ENCODE data around the gene RAB30.
A peak's percentile ranks its signal among the peaks of the same experiment; 100 is the strongest.

Gene RAB30

DNA sequence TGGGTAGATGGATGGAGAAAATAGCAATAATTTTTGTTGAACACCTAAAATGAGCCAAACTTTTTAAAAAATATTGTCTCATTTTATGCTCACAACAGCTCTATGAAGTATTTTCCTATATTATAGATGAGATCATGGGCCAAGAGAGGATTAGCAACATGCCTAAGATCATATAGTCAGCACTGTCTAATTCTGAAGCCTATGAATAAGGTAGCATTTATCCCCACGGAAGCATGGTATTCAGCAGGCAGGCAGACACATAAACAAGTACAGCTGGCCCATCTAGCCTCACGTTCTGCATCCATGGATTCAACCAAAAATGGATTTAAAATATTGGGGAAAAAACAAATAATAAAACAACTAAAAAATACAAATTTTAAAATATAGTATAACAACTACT, 21.9 kb upstream of the RAB30 start:
- H3K4me3 ChIP-seq (ENCODE audit: low read depth, low read length): no peak overlapping the region
- H3K36me3 ChIP-seq (replicated peaks): no peaks in the 10 kb centered on the region
- no peak overlapping the region for H3K27ac ChIP-seq
- no peaks in the 10 kb centered on the region for H3K27me3 ChIP-seq (replicated peaks)
- TF ChIP-seq, protein P1, sequence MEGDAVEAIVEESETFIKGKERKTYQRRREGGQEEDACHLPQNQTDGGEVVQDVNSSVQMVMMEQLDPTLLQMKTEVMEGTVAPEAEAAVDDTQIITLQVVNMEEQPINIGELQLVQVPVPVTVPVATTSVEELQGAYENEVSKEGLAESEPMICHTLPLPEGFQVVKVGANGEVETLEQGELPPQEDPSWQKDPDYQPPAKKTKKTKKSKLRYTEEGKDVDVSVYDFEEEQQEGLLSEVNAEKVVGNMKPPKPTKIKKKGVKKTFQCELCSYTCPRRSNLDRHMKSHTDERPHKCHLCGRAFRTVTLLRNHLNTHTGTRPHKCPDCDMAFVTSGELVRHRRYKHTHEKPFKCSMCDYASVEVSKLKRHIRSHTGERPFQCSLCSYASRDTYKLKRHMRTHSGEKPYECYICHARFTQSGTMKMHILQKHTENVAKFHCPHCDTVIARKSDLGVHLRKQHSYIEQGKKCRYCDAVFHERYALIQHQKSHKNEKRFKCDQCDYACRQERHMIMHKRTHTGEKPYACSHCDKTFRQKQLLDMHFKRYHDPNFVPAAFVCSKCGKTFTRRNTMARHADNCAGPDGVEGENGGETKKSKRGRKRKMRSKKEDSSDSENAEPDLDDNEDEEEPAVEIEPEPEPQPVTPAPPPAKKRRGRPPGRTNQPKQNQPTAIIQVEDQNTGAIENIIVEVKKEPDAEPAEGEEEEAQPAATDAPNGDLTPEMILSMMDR (IDR thresholded peaks at IDR 0.05; ENCODE audit: low read depth, low read length, missing control alignments): no peak
- in situ Hi-C loops (cut with HindIII; ENCODE audit: low pct_ligation_motif_present, low sequenced_read_pairs): no loop called here
- no peak for DNase-seq

- TF ChIP-seq, protein P1 (IDR thresholded peaks at IDR 0.05; ENCODE audit: low read depth, low read length, missing control alignments): no peak
- DNase-seq: no peak
- Histone ChIP-seq H3K36me3 (replicated peaks) (no peaks in the 10 kb centered on the region), H3K27ac (no peak overlapping the region), H3K4me3 (ENCODE audit: low read depth, low read length) (no peak overlapping the region), H3K27me3 (replicated peaks) (no peaks in the 10 kb centered on the region)
- in situ Hi-C loops (cut with HindIII; ENCODE audit: low pct_ligation_motif_present, low sequenced_read_pairs): no loop called here
These were observed 21.0 kb upstream of the RAB30 start for GRCh38 chr11:83092488-83093384.

GRCh38 chr11:83088965-83089364, 17.3 kb upstream of the RAB30 start:
- Histone ChIP-seq H3K27me3 (replicated peaks) (no peaks in the 10 kb centered on the region), H3K36me3 (replicated peaks) (no peaks in the 10 kb centered on the region), H3K27ac (no peak overlapping the region), H3K4me3 (ENCODE audit: low read depth, low read length) (no peak overlapping the region)
- in situ Hi-C loops (cut with HindIII; ENCODE audit: low pct_ligation_motif_present, low sequenced_read_pairs): no loop called here
- DNase-seq: no peak
- TF ChIP-seq, protein P1 (IDR thresholded peaks at IDR 0.05; ENCODE audit: low read depth, low read length, missing control alignments): peak; percentile 13

GRCh38 chr11:83087035-83087434, 15.3 kb upstream of the RAB30 start:
- in situ Hi-C loops (cut with HindIII; ENCODE audit: low pct_ligation_motif_present, low sequenced_read_pairs): no loop called here
- H3K36me3 ChIP-seq (replicated peaks): no peaks in the 10 kb centered on the region
- DNase-seq: no peak
- no peaks in the 10 kb centered on the region for H3K27me3 ChIP-seq (replicated peaks)
- H3K4me3 ChIP-seq (ENCODE audit: low read depth, low read length): no peak overlapping the region
- TF ChIP-seq, protein P1 (IDR thresholded peaks at IDR 0.05; ENCODE audit: low read depth, low read length, missing control alignments): peak; percentile 2
- no peak overlapping the region for H3K27ac ChIP-seq

- no peaks in the 10 kb centered on the region for H3K36me3 ChIP-seq (replicated peaks)
- no peak for DNase-seq
- no peaks in the 10 kb centered on the region for H3K27me3 ChIP-seq (replicated peaks)
- in situ Hi-C loops (cut with HindIII; ENCODE audit: low pct_ligation_motif_present, low sequenced_read_pairs): no loop called here
- TF ChIP-seq, protein P1 (IDR thresholded peaks at IDR 0.05; ENCODE audit: low read depth, low read length, missing control alignments): no peak
- H3K4me3 ChIP-seq (ENCODE audit: low read depth, low read length): no peak overlapping the region
- H3K27ac ChIP-seq: no peak overlapping the region
These were observed 8.1 kb upstream of the RAB30 start for GRCh38 chr11:83079820-83080219.
